ENCODE measurements around the gene DTNBP1. TPM values are rescaled to one million over a fixed set of nuclear protein-coding genes. Genes with fewer than 3 reads are reported as not detected.

DTNBP1 gene
- total and polyA plus RNA-seq, 2 of the 13 experiments (the other 11 are each of a cell fraction or from before 2014, with no cell fraction given): 6.6 to 19.1 TPM

GRCh38 chr6:15691250-15691869 is 28.5 kb upstream of the DTNBP1 start (continued):
- TF ChIP-seq SOX13 (IDR thresholded peaks at IDR 0.05): no peak
- TF ChIP-seq SOX13 (CRISPR knock-in tag; conservative IDR thresholded peaks at IDR 0.05 in 1 of 2, IDR thresholded peaks at IDR 0.05 in 1 of 2): peak in 1 of 2 experiments; percentile 30; a peak in 1 of 4 replicates
- 0 out of 2 replicates have a peak, but pooled peaks have one; percentile 30 for TF ChIP-seq ZFP36L1 (CRISPR knock-in tag; IDR thresholded peaks at IDR 0.05)
- TF ChIP-seq DRAP1 (CRISPR knock-in tag; IDR thresholded peaks at IDR 0.05): peak; percentile 32; the same call in 1 of the 2 replicates
- peak; percentile 56; the same call in 1 of the 2 replicates for TF ChIP-seq ZGPAT (CRISPR knock-in tag; IDR thresholded peaks at IDR 0.05)
- TF ChIP-seq ZNF441 (CRISPR knock-in tag; IDR thresholded peaks at IDR 0.05; ENCODE audit: borderline replicate concordance): no peak
- peak; percentile 88 for TF ChIP-seq SMAD3 (CRISPR knock-in tag; IDR thresholded peaks at IDR 0.05)
- peak; percentile 58 for TF ChIP-seq ZNF687 (CRISPR knock-in tag; IDR thresholded peaks at IDR 0.05)
- no peak for TF ChIP-seq JUND (CRISPR knock-in tag; IDR thresholded peaks at IDR 0.05)
- TF ChIP-seq ZNF605 (CRISPR knock-in tag; IDR thresholded peaks at IDR 0.05): peak; percentile 22; the same call in 1 of the 2 replicates
- no peak for TF ChIP-seq ZNF569 (CRISPR knock-in tag; IDR thresholded peaks at IDR 0.05; ENCODE audit: borderline replicate concordance)
- no peak for TF ChIP-seq SOX6 (IDR thresholded peaks at IDR 0.05)
- peak; percentile 55 for TF ChIP-seq SOX6 (CRISPR knock-in tag; IDR thresholded peaks at IDR 0.05)
- TF ChIP-seq SSRP1 (CRISPR knock-in tag; IDR thresholded peaks at IDR 0.05): peak; percentile 52; the same call in 1 of the 2 replicates
- TF ChIP-seq TSC22D2 (CRISPR knock-in tag; IDR thresholded peaks at IDR 0.05; ENCODE audit: borderline replicate concordance): 0 out of 2 replicates have a peak, but pooled peaks have one; percentile 74
- TF ChIP-seq GTF2F1 (IDR thresholded peaks at IDR 0.05; ENCODE audit: low read length): no peak
- TF ChIP-seq RFXAP (CRISPR knock-in tag; IDR thresholded peaks at IDR 0.05; ENCODE audit: borderline replicate concordance): no peak
- TF ChIP-seq MYC (CRISPR knock-in tag; IDR thresholded peaks at IDR 0.05; ENCODE audit: borderline replicate concordance): peak; percentile 35; the same call in 1 of the 2 replicates
- 0 out of 2 replicates have a peak, but pooled peaks have one; percentile 48 for TF ChIP-seq TGIF2 (CRISPR knock-in tag; IDR thresholded peaks at IDR 0.05)
- TF ChIP-seq ZNF121 (CRISPR knock-in tag; IDR thresholded peaks at IDR 0.05): 0 out of 2 replicates have a peak, but pooled peaks have one; percentile 44
- peak in 1 of 2 experiments; percentile 79; a peak in 1 of 4 replicates for TF ChIP-seq KLF16 (CRISPR knock-in tag; IDR thresholded peaks at IDR 0.05)
- TF ChIP-seq ASH2L (IDR thresholded peaks at IDR 0.05; ENCODE audit: insufficient read length, low read depth, low read length): peak; percentile 27
- 0 out of 2 replicates have a peak, but pooled peaks have one; percentile 48 for TF ChIP-seq TOPORS (CRISPR knock-in tag; IDR thresholded peaks at IDR 0.05)
- TF ChIP-seq SRSF9 (IDR thresholded peaks at IDR 0.05; ENCODE audit: borderline replicate concordance, insufficient read depth, low read depth, low read length, poor library complexity, severe bottlenecking): no peak
- peak; percentile 51; the same call in 1 of the 2 replicates for TF ChIP-seq MXD4 (CRISPR knock-in tag; IDR thresholded peaks at IDR 0.05)

Measured in HepG2 (cell line).